ENCODE results near the gene ENG.
"Not testable (repeated sequence)": the region's sequence is repeated elsewhere in the genome, so short reads cannot be mapped to it uniquely, and the experiment has no call there.

The ENG gene

GRCh38 chr9:127854184-127854806 lies at the start of gene ENG:
ENG (minus strand) TSS chr9:127854658; CDS start chr9:127854355, 303 bp downstream.
- peak; percentile 87 for DNase-seq

GRCh38 chr9:127903557-127904475 lies 49.4 kb upstream of the ENG start:
- no peak for DNase-seq

- DNase-seq: peak; percentile 78
Observed at GRCh38 chr9:127899128-127899943, 44.9 kb upstream of the ENG start, which contains the start of gene ST6GALNAC6. ST6GALNAC6 (minus strand) TSS chr9:127899603; CDS start chr9:127897981, 1,622 bp downstream.

GRCh38 chr9:127898433-127899127 lies 44.1 kb upstream of the ENG start:
- DNase-seq: peak; percentile 82

GRCh38 chr9:127897193-127897692 lies 42.8 kb upstream of the ENG start:
- DNase-seq: peak; percentile 65

- DNase-seq: no peak
Observed at GRCh38 chr9:127896395-127897192, 42.1 kb upstream of the ENG start.

- no peak for DNase-seq
Observed at GRCh38 chr9:127895811-127896210, 41.4 kb upstream of the ENG start.

GRCh38 chr9:127893392-127893791 lies 38.9 kb upstream of the ENG start:
- DNase-seq: no peak

GRCh38 chr9:127892831-127893230 lies 38.4 kb upstream of the ENG start:
- DNase-seq: no peak

- DNase-seq: no peak
Observed at GRCh38 chr9:127890053-127890452, 35.6 kb upstream of the ENG start.

- DNase-seq: no peak
Observed at GRCh38 chr9:127887792-127888191, 33.3 kb upstream of the ENG start.

GRCh38 chr9:127886401-127886972 lies 32.0 kb upstream of the ENG start:
- DNase-seq: no peak

GRCh38 chr9:127885508-127886281 lies 31.2 kb upstream of the ENG start:
- DNase-seq: no peak

- no peak for DNase-seq
Observed at GRCh38 chr9:127884976-127885490, 30.6 kb upstream of the ENG start.

GRCh38 chr9:127884427-127884911 lies 30.0 kb upstream of the ENG start:
- DNase-seq: no peak

- no peak for DNase-seq
Observed at GRCh38 chr9:127883959-127884358, 29.5 kb upstream of the ENG start.

- DNase-seq: not testable (repeated sequence)
Observed at GRCh38 chr9:127881715-127882114, 27.3 kb upstream of the ENG start.

GRCh38 chr9:127880143-127880542 lies 25.7 kb upstream of the ENG start:
- DNase-seq: no peak

GRCh38 chr9:127878652-127879390 lies 24.4 kb upstream of the ENG start:
- no peak for DNase-seq
